Measurements from ENCODE around the gene PHF21A.

PHF21A gene

GRCh38 chr11:46006418-46007070, 114.7 kb downstream of the PHF21A start:
- H3K4me3 ChIP-seq (ENCODE audit: low read depth, low read length), result no peak overlapping the region
- peak; percentile 50 for TF ChIP-seq CTCF (IDR thresholded peaks at IDR 0.05; ENCODE audit: low read depth, low read length)

- no peak for TF ChIP-seq CTCF (IDR thresholded peaks at IDR 0.05; ENCODE audit: low read depth, low read length)
- no peak overlapping the region for H3K4me3 ChIP-seq (ENCODE audit: low read depth, low read length)
These were observed 117.7 kb downstream of the PHF21A start for GRCh38 chr11:46003572-46003971.

- no peak for TF ChIP-seq CTCF (IDR thresholded peaks at IDR 0.05; ENCODE audit: low read depth, low read length)
These were observed 119.1 kb downstream of the PHF21A start for GRCh38 chr11:46002189-46002588.

GRCh38 chr11:46001448-46001914, 119.8 kb downstream of the PHF21A start:
- no peak overlapping the region for H3K4me3 ChIP-seq (ENCODE audit: low read depth, low read length)

More at GRCh38 chr11:46002189-46002588, 119.1 kb downstream of the PHF21A start:
- H3K4me3 ChIP-seq (ENCODE audit: low read depth, low read length), result no peak overlapping the region

GRCh38 chr11:45997599-45997998, 123.7 kb downstream of the PHF21A start:
- TF ChIP-seq CTCF (IDR thresholded peaks at IDR 0.05; ENCODE audit: low read depth, low read length), result no peak
- no peak overlapping the region for H3K4me3 ChIP-seq (ENCODE audit: low read depth, low read length)

More at GRCh38 chr11:46001448-46001914, 119.8 kb downstream of the PHF21A start:
- no peak for TF ChIP-seq CTCF (IDR thresholded peaks at IDR 0.05; ENCODE audit: low read depth, low read length)

- no peak for TF ChIP-seq CTCF (IDR thresholded peaks at IDR 0.05; ENCODE audit: low read depth, low read length)
- H3K4me3 ChIP-seq (ENCODE audit: low read depth, low read length), result no peak overlapping the region
These were observed 125.9 kb downstream of the PHF21A start for GRCh38 chr11:45995342-45995734.

Data from WI38 (cell line).